GM19438 (cell line): ENCODE measurements around the gene FRMPD1.
"Not testable (repeated sequence)": the region's sequence is repeated elsewhere in the genome, so short reads cannot be mapped to it uniquely, and the experiment has no call there.

Experiments
- ATAC-seq: cut with Tn5 transposase; IDR thresholded peaks from one replicate; pipeline ENCODE4 v1.9.1; 2021; ENCODE audit warnings: low read depth; ENCODE audit not compliant: unreplicated experiment

FRMPD1 gene

GRCh38 chr9:37650873-37651768 is at the start of gene FRMPD1:
Gene FRMPD1, plus strand, starts transcription at chr9:37650954. Its CDS starts 41,688 bp downstream, at chr9:37692642.
- ATAC-seq = peak; percentile 79

GRCh38 chr9:37602061-37602460 is 48.7 kb upstream of the FRMPD1 start:
- not testable (repeated sequence) for ATAC-seq

- ATAC-seq = no peak
Observed at GRCh38 chr9:37602817-37603216, 47.9 kb upstream of the FRMPD1 start.

- ATAC-seq = no peak
Observed at GRCh38 chr9:37604296-37604695, 46.5 kb upstream of the FRMPD1 start.

GRCh38 chr9:37608250-37608649 is 42.5 kb upstream of the FRMPD1 start:
- ATAC-seq = no peak

- no peak for ATAC-seq
Observed at GRCh38 chr9:37609735-37610397, 40.9 kb upstream of the FRMPD1 start.

GRCh38 chr9:37611014-37611413 is 39.7 kb upstream of the FRMPD1 start:
- ATAC-seq = no peak

- ATAC-seq = no peak
Observed at GRCh38 chr9:37611961-37612360, 38.8 kb upstream of the FRMPD1 start.

GRCh38 chr9:37617161-37617560 is 33.6 kb upstream of the FRMPD1 start:
- no peak for ATAC-seq

GRCh38 chr9:37617832-37618231 is 32.9 kb upstream of the FRMPD1 start:
- ATAC-seq = no peak

GRCh38 chr9:37618817-37619216 is 31.9 kb upstream of the FRMPD1 start:
- ATAC-seq = no peak

- ATAC-seq = no peak
Observed at GRCh38 chr9:37619806-37620205, 30.9 kb upstream of the FRMPD1 start.

- ATAC-seq = no peak
Observed at GRCh38 chr9:37620396-37620795, 30.4 kb upstream of the FRMPD1 start.

- ATAC-seq = no peak
Observed at GRCh38 chr9:37621273-37622121, 29.3 kb upstream of the FRMPD1 start.

GRCh38 chr9:37622462-37622861 is 28.3 kb upstream of the FRMPD1 start:
- ATAC-seq = no peak

GRCh38 chr9:37623267-37623666 is 27.5 kb upstream of the FRMPD1 start:
- no peak for ATAC-seq

- no peak for ATAC-seq
Observed at GRCh38 chr9:37624073-37624472, 26.7 kb upstream of the FRMPD1 start.

- no peak for ATAC-seq
Observed at GRCh38 chr9:37625036-37625757, 25.6 kb upstream of the FRMPD1 start.

- ATAC-seq = no peak
Observed at GRCh38 chr9:37625758-37626147, 25.0 kb upstream of the FRMPD1 start.

- no peak for ATAC-seq
Observed at GRCh38 chr9:37626708-37627292, 24.0 kb upstream of the FRMPD1 start.
